G401 (cell line): ENCODE measurements around the gene SAMD14. TPM values are rescaled to one million over a fixed set of nuclear protein-coding genes. Genes with fewer than 3 reads are reported as not detected.

Experiments
- DNase-seq: peaks from one replicate; pipeline ENCODE4 v3.0.0-alpha.2; 2015; ENCODE audit warnings: low spot score
- in situ Hi-C: cut with HindIII; loops from 2 replicates; pipeline ENCODE4 v1.10.0; 2016; ENCODE audit warnings: low sequenced_read_pairs, mixed read lengths
- total RNA-seq: library from RNA; depleted of rRNA; stranded (reverse); fragments of >200 nt; shearing (Covaris generic); gene quantifications from 2 replicates; pipeline ENCODE4 v1.2.3, GENCODE V29; 2014

The SAMD14 gene
- total RNA-seq, 1 experiment from 2014 or later, result 7.5 TPM

- in situ Hi-C loops, result no loop called here
- peak; percentile 71 for DNase-seq
Observed at GRCh38 chr17:50165867-50166517, 36.0 kb upstream of the SAMD14 start, which contains the start of gene SGCA. SGCA (plus strand) TSS chr17:50166005; CDS start chr17:50166041, 36 bp downstream.

- in situ Hi-C loops, result no loop called here
- DNase-seq, result no peak
Observed at GRCh38 chr17:50165466-50165865, 35.5 kb upstream of the SAMD14 start.

GRCh38 chr17:50165066-50165465, 35.1 kb upstream of the SAMD14 start:
- DNase-seq, result no peak
- in situ Hi-C loops, result no loop called here

GRCh38 chr17:50164697-50164988, 34.7 kb upstream of the SAMD14 start:
- in situ Hi-C loops, result no loop called here
- DNase-seq, result no peak

DNA sequence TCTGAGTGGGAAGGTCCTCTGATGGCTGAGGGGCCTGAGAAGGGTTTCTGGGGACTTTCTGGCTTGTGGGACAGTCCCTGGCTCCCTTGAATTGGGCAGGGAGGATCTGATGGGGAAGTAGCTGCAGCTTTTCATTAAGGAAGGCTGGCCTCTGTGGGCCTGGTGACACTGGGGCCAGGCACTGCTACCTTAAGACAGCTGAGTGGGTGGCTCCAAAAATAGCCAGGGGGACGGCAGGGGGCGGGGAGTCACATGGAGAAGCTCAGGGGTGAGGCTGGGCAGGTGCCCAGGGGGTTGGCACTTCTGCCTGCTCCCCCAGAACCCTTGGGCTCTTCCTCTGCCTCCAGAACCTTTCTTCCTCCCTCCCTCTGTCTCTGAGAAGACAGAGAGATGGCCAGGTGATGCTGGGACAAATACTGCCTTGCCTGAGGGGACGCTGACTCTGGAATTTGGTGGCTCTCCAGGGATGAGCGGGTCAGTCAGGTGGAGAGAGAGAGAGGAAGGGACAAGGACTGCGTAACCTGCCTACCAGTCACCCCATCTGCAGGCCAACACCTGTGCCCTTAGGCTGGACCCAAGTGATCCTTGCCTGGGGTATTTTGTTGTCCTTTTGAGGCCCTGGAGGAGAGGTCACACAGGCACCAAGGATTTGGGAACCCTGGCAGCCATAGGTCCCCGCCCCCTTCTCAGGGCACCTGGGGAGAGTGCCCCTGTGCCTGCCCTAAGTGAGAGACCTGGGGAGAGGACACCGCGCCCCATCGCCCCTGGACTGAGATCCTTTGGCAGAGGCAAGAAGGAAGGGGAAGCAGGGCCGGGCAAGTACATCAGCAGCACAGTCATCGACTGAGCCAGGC, 34.1 kb upstream of the SAMD14 start:
- in situ Hi-C loops, result no loop called here
- no peak for DNase-seq

GRCh38 chr17:50162466-50163254, 32.7 kb upstream of the SAMD14 start:
- in situ Hi-C loops, result no loop called here
- no peak for DNase-seq

DNA sequence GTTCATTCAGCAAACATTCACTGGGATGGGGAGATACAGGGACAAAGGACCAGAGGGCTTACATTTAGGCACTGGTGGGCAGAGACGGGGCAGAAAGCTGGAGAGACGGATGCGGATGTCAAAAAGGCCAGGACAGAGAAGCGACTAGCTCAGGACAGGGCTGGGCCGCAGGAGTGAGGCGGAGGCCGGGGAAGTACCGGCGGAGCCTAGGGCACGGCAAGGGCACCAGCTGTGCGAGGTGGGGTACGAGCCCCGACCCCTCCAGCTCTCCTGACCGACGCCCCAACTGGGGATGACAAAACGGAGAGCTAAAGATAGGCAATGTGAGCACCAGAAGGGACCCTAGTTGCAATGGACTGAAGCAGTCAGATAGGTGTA, 31.9 kb upstream of the SAMD14 start:
- DNase-seq, result no peak
- in situ Hi-C loops, result no loop called here

GRCh38 chr17:50161023-50161910, 31.3 kb upstream of the SAMD14 start:
- peak; percentile 90 for DNase-seq
- in situ Hi-C loops, result no loop called here

DNA sequence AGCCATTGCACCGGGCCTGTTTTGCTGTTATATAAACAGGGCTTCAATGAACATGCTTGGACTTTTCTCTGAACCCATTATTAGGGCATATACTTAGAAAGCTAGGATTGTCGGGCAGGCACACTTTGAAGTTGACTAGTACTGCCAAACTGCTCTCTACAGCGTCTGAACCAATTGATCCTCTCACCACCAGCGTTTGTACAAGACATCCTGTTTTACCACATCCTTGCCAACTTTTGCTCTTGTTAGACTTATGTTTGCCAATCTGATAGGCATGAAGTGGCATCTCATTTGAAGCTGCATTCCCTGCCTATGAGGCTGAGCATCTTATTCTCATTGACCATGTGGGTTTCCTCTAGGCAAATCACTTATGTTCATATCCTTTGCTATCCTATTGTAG, 27.9 kb upstream of the SAMD14 start:
- in situ Hi-C loops, result no loop called here

DNA sequence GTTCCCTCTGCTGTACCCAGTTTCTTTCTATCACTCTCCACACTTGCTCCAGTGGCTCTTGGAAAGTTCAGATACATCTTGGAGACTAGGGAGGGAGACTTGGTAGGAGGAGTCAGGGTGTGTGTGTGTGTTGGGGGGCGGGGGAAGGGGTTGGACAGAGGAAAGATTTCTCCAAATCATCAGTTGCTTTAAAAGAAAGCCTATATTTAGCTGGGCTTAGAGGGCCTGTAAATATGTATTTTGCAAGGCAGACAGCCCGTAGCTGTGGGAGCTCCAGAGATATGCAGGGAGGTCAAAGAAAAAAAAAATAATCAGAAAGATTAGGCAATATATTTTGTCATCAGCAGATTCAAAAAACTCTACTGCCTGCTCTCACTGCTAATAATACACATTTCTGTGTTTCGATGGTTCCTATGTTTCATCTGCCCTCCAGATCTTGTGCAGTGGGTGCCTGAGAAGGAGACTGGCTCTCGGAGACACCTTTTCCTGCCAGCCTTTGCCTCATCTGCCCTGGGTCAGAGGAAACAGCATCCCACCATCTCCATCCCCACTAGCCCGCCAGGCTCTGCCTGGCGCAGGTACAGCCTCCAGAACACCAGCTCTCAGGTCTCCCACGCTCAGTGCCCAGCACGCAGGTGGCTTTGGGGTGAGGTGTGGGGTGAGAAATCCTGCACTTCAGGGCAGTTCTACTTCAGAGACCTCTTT, 25.3 kb upstream of the SAMD14 start:
- no peak for DNase-seq
- in situ Hi-C loops, result no loop called here

More for the DNA sequence above, 27.9 kb upstream of the SAMD14 start:
- DNase-seq, result no peak

- in situ Hi-C loops, result no loop called here
- no peak for DNase-seq
Observed at GRCh38 chr17:50154604-50155003, 24.6 kb upstream of the SAMD14 start.

- in situ Hi-C loops, result no loop called here
Observed at GRCh38 chr17:50153650-50154575, 24.0 kb upstream of the SAMD14 start.

GRCh38 chr17:50152736-50153135, 22.8 kb upstream of the SAMD14 start:
- in situ Hi-C loops, result no loop called here
- DNase-seq, result no peak

More at GRCh38 chr17:50153650-50154575, 24.0 kb upstream of the SAMD14 start:
- DNase-seq, result no peak

DNA sequence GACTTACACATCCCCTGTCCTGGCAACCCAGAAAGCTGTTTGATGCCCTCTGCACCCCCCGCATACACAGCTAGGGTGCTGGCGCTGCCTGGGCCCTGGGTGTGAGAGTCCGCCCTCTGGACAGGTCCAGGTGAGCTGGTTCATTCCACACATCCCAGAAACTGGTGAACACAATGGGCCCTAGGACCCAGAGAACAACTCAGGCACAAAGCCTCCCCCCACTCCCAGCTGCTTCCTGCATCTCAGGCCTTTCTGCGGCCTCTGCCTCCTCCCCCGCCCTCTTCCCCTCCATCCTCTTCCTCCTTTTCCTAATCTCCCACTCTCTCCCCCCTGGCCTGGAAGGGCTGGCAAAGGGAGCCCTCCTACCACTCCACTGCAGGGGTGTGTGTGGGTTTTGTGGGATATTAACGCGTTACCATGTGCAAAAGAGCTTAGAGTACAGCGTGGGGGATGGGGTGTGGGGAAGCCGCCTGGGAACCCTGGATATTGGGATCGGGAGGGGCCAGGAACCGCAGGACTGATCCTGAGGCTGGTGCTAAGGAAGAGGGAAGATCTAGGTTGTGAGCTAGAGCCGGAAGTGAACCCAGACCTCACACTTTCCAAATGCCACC, 22.1 kb upstream of the SAMD14 start:
- in situ Hi-C loops, result no loop called here
- peak; percentile 98 for DNase-seq

GRCh38 chr17:50151041-50151936, 21.3 kb upstream of the SAMD14 start:
- in situ Hi-C loops, result no loop called here
- DNase-seq, result peak; percentile 91

GRCh38 chr17:50150354-50151040, 20.5 kb upstream of the SAMD14 start, which contains the start of gene PPP1R9B:
PPP1R9B (minus strand) TSS chr17:50150677; CDS start chr17:50150513, 164 bp downstream.
- in situ Hi-C loops, result no loop called here
- DNase-seq, result no peak
